CD4-positive, alpha-beta memory T cell (primary cell): ENCODE data around the gene MTMR1. TPM values are rescaled to one million over a fixed set of nuclear protein-coding genes. Genes with fewer than 3 reads are reported as not detected.

Source experiments
- CTCF ChIA-PET: fragments of 350-600 bp; sonication (Branson Sonifier 250); formaldehyde crosslinking; loops from one replicate; lab custom pipeline; 2021; ENCODE audit warnings: inconsistent platforms; ENCODE audit not compliant: partially characterized antibody; lab: Charles Lee
- POLR2A ChIA-PET: fragments of 350-600 bp; sonication (Branson Sonifier 250); formaldehyde crosslinking; loops from one replicate; lab custom pipeline; 2021; ENCODE audit not compliant: partially characterized antibody; lab: Charles Lee
- DNase-seq, 5 donors: peaks; one replicate each; pipeline versions ENCODE4 v3.0.0 to v3.0.0-alpha.2; 2020 to 2022; ENCODE audit warnings: mixed read lengths in 1 of 5
- H3K27ac ChIP-seq: one replicate; pipeline ENCODE4 v1.7.0; 2013; ENCODE audit warnings: low read depth, low read length
- H3K27me3 ChIP-seq: 2 replicates; pipeline ENCODE4 v1.7.0; 2013; ENCODE audit warnings: mild to moderate bottlenecking, low read length, moderate library complexity; ENCODE audit not compliant: insufficient read depth
- H3K36me3 ChIP-seq: 2 replicates; pipeline ENCODE4 v1.7.0; 2013; ENCODE audit warnings: mild to moderate bottlenecking, low read length, moderate library complexity; ENCODE audit not compliant: insufficient read depth
- H3K4me1 ChIP-seq: 2 replicates; pipeline ENCODE4 v1.7.0; 2013; ENCODE audit warnings: mild to moderate bottlenecking, low read length, moderate library complexity; ENCODE audit not compliant: insufficient read depth
- H3K4me3 ChIP-seq, 2 donors: one replicate each; pipeline ENCODE4 v1.7.0; 2013; ENCODE audit warnings: low read length in 2 of 2, mild to moderate bottlenecking in 1 of 2
- H3K9me3 ChIP-seq, 2 donors: one replicate each; pipeline ENCODE4 v1.7.0; 2013; ENCODE audit warnings: low read length in 2 of 2, control low read depth in 1 of 2; ENCODE audit not compliant: control insufficient read depth in 1 of 2
- H3K27ac Mint-ChIP-seq, 7 donors: one replicate each; pipeline ENCODE4 v1.8.0; 2020 to 2021; ENCODE audit warnings: mixed read lengths in 7 of 7, mild to moderate bottlenecking in 6 of 7, inconsistent platforms in 3 of 7, moderate library complexity in 3 of 7
- H3K27me3 Mint-ChIP-seq, 2 donors: one replicate each; pipeline ENCODE4 v1.8.0; 2020 to 2021; ENCODE audit warnings: mixed read lengths in 2 of 2
- H3K36me3 Mint-ChIP-seq, 2 donors: one replicate each; pipeline ENCODE4 v1.8.0; 2020 to 2021; ENCODE audit warnings: mixed read lengths in 2 of 2, inconsistent platforms in 1 of 2, mild to moderate bottlenecking in 1 of 2
- H3K4me1 Mint-ChIP-seq, 4 donors: one replicate each; pipeline ENCODE4 v1.8.0; 2020 to 2021; ENCODE audit warnings: mixed read lengths in 4 of 4, mild to moderate bottlenecking in 1 of 4
- H3K4me3 Mint-ChIP-seq, 8 donors: one replicate each; pipeline ENCODE4 v1.8.0; 2020 to 2021; ENCODE audit warnings: mixed read lengths in 8 of 8, mild to moderate bottlenecking in 7 of 8, moderate library complexity in 6 of 8, inconsistent platforms in 3 of 8
- H3K9me3 Mint-ChIP-seq, 8 donors: one replicate each; pipeline ENCODE4 v1.8.0; 2020 to 2021; ENCODE audit warnings: mixed read lengths in 8 of 8, mild to moderate bottlenecking in 5 of 8, inconsistent platforms in 3 of 8, moderate library complexity in 1 of 8
- intact Hi-C: fragments of 100-400 bp; cut with micrococcal nuclease; formaldehyde crosslinking; loops from one replicate; pipeline ENCODE4 v1.15.1; 2023
- polyA plus RNA-seq, 2 donors: library from polyadenylated mRNA; unstranded; fragments of 300-500 nt; fragmentation: Illumina TruSeq; gene quantifications; one replicate each; pipeline ENCODE4 v1.2.3, GENCODE V29; 2021
- total RNA-seq, 2 experiments: library from RNA; stranded (reverse); gene quantifications; one replicate each; pipeline ENCODE4 v1.2.3, GENCODE V29; 2021

Gene MTMR1
- total and polyA plus RNA-seq, 4 experiments from 2014 or later = 15.1 to 37.6 (median 29.5) TPM

DNA sequence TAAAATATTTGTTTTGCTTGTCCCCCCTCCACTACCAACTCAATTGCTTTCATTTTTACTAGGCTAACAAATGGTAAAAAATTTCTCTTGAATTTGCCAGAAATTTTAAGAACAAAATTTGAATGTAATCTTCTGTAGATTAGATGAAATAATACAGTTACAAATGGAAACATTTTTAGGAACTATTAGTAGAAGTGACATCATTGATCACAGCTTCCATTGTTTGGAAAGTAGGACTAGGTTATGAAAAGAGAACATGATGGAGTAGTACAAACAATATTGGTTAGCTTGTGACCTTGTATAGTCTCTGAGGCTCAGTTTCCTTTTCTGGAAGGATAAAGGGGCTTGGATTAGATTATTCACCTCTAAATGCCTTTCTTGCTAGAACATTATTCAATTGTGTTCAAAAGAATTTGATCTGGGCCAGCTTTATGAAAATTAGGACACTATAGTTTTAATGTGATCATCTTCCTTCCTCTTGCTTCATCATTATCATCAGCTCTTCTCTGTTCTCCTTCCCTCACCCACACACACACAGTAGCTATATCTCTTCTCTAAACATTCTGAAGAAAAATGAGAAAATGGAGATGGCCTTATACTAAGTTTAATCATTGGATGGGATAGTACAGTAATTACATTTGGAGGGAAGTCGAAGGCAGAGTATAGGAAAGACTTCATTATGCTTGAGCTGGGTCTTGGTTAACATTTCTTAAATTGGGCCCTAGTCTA lies 9.9 kb downstream of the MTMR1 start:
- peaks cover 17 to 52% (median 31%) of the 10 kb centered on the region in 4 donors for H3K4me1 Mint-ChIP-seq

GRCh38 chrX:150703695-150703974 lies 10.4 kb downstream of the MTMR1 start:
- DNase-seq = no peak
- H3K36me3 Mint-ChIP-seq = peaks cover 22 to 52% of the 10 kb centered on the region in 2 donors
- H3K27me3 Mint-ChIP-seq = no peaks in the 10 kb centered on the region
- H3K9me3 Mint-ChIP-seq = peaks cover 0 to 2% (median 0%) of the 10 kb centered on the region in 8 donors
- peak overlapping the region in 1 of 7 donors; percentile 30 for H3K27ac Mint-ChIP-seq
- Histone ChIP-seq H3K36me3 (peaks cover 6% of the 10 kb centered on the region), H3K27me3 (no peaks in the 10 kb centered on the region), H3K4me3 (no peak overlapping the region), H3K27ac (no peak overlapping the region), H3K9me3 (no peaks in the 10 kb centered on the region), H3K4me1 (peaks cover 17% of the 10 kb centered on the region)
- no peak overlapping the region for H3K4me3 Mint-ChIP-seq
- POLR2A ChIA-PET = interaction anchor here (3.8 kb wide), 1 partner anchor 10 kb away, joined by 26 read pairs; the partner anchor contains the start of gene MTMR1
- peaks cover 17 to 53% (median 29%) of the 10 kb centered on the region in 4 donors for H3K4me1 Mint-ChIP-seq
- CTCF ChIA-PET = interaction anchor here (1.1 to 2.9 kb wide), 3 partner anchors 13 to 20 kb away, joined by 5 to 12 read pairs (median 6); no protein-coding TSS in a partner anchor
- intact Hi-C loops = no loop called here

More for the DNA sequence above, 9.9 kb downstream of the MTMR1 start:
- Histone ChIP-seq H3K9me3 (no peaks in the 10 kb centered on the region), H3K27ac (no peak overlapping the region), H3K36me3 (peaks cover 6% of the 10 kb centered on the region), H3K27me3 (no peaks in the 10 kb centered on the region), H3K4me1 (peaks cover 17% of the 10 kb centered on the region), H3K4me3 (no peak overlapping the region)
- CTCF ChIA-PET = interaction anchor here (1.1 to 2.9 kb wide), 5 partner anchors 8 to 20 kb away, joined by 3 to 12 read pairs (median 5); no protein-coding TSS in a partner anchor
- Mint-ChIP-seq H3K27me3 (no peaks in the 10 kb centered on the region), H3K27ac (peak overlapping the region in 2 of 7 donors; percentile 23 to 30), H3K36me3 (peaks cover 22 to 52% of the 10 kb centered on the region in 2 donors), H3K4me3 (no peak overlapping the region), H3K9me3 (peaks cover 0 to 2% (median 0%) of the 10 kb centered on the region in 8 donors)
- intact Hi-C loops = no loop called here
- DNase-seq = no peak
- POLR2A ChIA-PET = interaction anchor here (3.8 kb wide), 1 partner anchor 10 kb away, joined by 26 read pairs; the partner anchor contains the start of gene MTMR1

DNA sequence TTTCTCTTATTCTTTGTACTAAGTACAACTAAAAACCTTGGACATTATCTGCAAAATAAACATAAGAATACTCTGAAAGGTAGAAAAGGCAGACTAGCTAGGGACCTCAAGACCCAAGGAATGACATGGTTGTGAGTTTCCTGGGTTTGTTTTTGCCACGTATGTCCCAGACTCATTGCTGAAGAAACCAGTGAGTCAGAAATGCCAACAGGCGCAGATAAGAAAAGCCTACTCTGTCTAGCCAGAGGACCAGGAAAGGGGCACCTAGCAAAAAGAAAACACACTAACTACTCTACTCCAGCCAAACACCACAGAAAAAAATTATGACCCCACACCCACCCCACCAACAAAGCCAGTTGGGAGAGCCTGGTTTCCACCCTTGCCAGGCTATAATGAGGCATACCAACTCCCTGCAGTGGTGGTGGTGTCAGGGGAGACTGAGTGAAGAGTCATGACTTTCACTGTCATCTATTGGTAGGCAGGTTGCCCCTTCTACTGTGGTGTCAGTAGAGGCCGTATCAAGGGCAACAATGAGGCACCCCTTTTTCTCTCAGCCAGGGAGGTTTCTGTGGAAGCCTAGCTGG lies 10.9 kb downstream of the MTMR1 start:
- Histone ChIP-seq H3K27ac (no peak overlapping the region), H3K4me1 (peaks cover 17% of the 10 kb centered on the region), H3K27me3 (no peaks in the 10 kb centered on the region), H3K4me3 (no peak overlapping the region), H3K36me3 (peaks cover 6% of the 10 kb centered on the region), H3K9me3 (no peaks in the 10 kb centered on the region)
- POLR2A ChIA-PET = interaction anchor here (3.8 kb wide), 1 partner anchor 11 kb away, joined by 26 read pairs; the partner anchor contains the start of gene MTMR1
- DNase-seq = no peak
- Mint-ChIP-seq H3K27ac (peak overlapping the region in 2 of 7 donors; percentile 18 to 39), H3K4me1 (peaks cover 17 to 55% (median 29%) of the 10 kb centered on the region in 4 donors), H3K9me3 (peaks cover 0 to 2% (median 0%) of the 10 kb centered on the region in 8 donors), H3K27me3 (no peaks in the 10 kb centered on the region), H3K36me3 (peaks cover 22 to 52% of the 10 kb centered on the region in 2 donors), H3K4me3 (no peak overlapping the region)
- intact Hi-C loops = no loop called here
- CTCF ChIA-PET = interaction anchor here (2.9 kb wide), 1 partner anchor 21 kb away, joined by 12 read pairs; no protein-coding TSS in a partner anchor

- no peak for DNase-seq
- H3K27ac ChIP-seq = no peak overlapping the region
- H3K4me3 ChIP-seq = no peak overlapping the region
- peak overlapping the region in 4 of 7 donors; percentile 25 to 47 (median 34) for H3K27ac Mint-ChIP-seq
- no peaks in the 10 kb centered on the region for H3K9me3 ChIP-seq
- H3K4me1 Mint-ChIP-seq = peaks cover 15 to 57% (median 39%) of the 10 kb centered on the region in 4 donors
- no peaks in the 10 kb centered on the region for H3K9me3 Mint-ChIP-seq
- H3K36me3 Mint-ChIP-seq = peaks cover 0 to 14% of the 10 kb centered on the region in 2 donors
- no peaks in the 10 kb centered on the region for H3K27me3 ChIP-seq
- H3K36me3 ChIP-seq = no peaks in the 10 kb centered on the region
- H3K27me3 Mint-ChIP-seq = no peaks in the 10 kb centered on the region
- ChIA-PET CTCF (interaction anchor here (1.2 to 1.6 kb wide), 2 partner anchors 26 to 29 kb away, joined by 3 to 7 read pairs; no protein-coding TSS in a partner anchor), POLR2A (interaction anchor here (0.8 to 3.6 kb wide), 2 partner anchors 19 to 24 kb away, joined by 3 to 28 read pairs; partner anchors contain the start of gene MTMR1)
- no peak overlapping the region for H3K4me3 Mint-ChIP-seq
- intact Hi-C loops = no loop called here
- H3K4me1 ChIP-seq = peaks cover 28% of the 10 kb centered on the region
These were observed 19.4 kb downstream of the MTMR1 start for GRCh38 chrX:150712619-150713018.

DNA sequence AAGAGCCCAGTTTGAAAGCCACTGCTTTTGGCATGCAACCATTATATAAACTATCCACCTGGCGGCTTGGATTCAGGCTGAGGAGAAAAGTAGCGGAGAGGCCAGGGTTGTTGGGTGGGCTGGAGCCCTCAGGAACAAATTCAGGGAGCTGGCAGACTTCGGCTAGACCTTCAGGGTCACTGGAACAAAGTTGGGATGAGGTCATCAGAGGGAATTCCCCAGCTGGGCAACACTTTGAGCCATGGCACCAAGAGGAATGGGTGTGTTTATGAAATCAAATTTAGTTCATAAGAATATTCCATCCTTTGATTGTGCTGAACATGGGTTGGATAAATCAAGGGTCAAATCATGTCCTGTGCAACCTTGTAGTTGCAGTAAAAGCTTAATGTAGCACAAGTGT lies 22.0 kb downstream of the MTMR1 start:
- POLR2A ChIA-PET = interaction anchor here (0.9 to 1.5 kb wide), 5 partner anchors 19 to 52 kb away, joined by 3 to 8 read pairs (median 3); no protein-coding TSS in a partner anchor
- CTCF ChIA-PET = interaction anchor here (0.8 to 8.1 kb wide), 9 partner anchors 9 to 171 kb away, joined by 3 to 128 read pairs (median 4); no protein-coding TSS in a partner anchor
- Histone ChIP-seq H3K4me3 (no peak overlapping the region), H3K27me3 (no peaks in the 10 kb centered on the region), H3K4me1 (peaks cover 20% of the 10 kb centered on the region), H3K27ac (no peak overlapping the region), H3K9me3 (no peaks in the 10 kb centered on the region), H3K36me3 (no peaks in the 10 kb centered on the region)
- Mint-ChIP-seq H3K4me3 (peak overlapping the region in 1 of 8 donors; percentile 30), H3K36me3 (peaks cover 0 to 6% of the 10 kb centered on the region in 2 donors), H3K9me3 (no peaks in the 10 kb centered on the region), H3K4me1 (peaks cover 9 to 48% (median 34%) of the 10 kb centered on the region in 4 donors), H3K27ac (peak overlapping the region in 6 of 7 donors; percentile 32 to 85 (median 63)), H3K27me3 (no peaks in the 10 kb centered on the region)
- no peak for DNase-seq
- intact Hi-C loops = loop anchor here (2.0 kb wide), 1 partner anchor 18 kb away; no protein-coding TSS in a partner anchor

- Mint-ChIP-seq H3K36me3 (peaks cover 3 to 24% of the 10 kb centered on the region in 2 donors), H3K27me3 (no peaks in the 10 kb centered on the region), H3K4me1 (peaks cover 16 to 35% (median 27%) of the 10 kb centered on the region in 4 donors), H3K9me3 (no peaks in the 10 kb centered on the region), H3K27ac (peak overlapping the region in 1 of 7 donors; percentile 9), H3K4me3 (no peak overlapping the region)
- H3K27me3 ChIP-seq = no peaks in the 10 kb centered on the region
- no peak overlapping the region for H3K4me3 ChIP-seq
- H3K27ac ChIP-seq = no peak overlapping the region
- H3K9me3 ChIP-seq = no peaks in the 10 kb centered on the region
- intact Hi-C loops = no loop called here
- POLR2A ChIA-PET = no interaction called here
- DNase-seq = no peak
- CTCF ChIA-PET = interaction anchor here (0.8 to 8.1 kb wide), 7 partner anchors 23 to 43 kb away, joined by 3 to 128 read pairs (median 3); partner anchors contain the start of gene MTMR1
- H3K36me3 ChIP-seq = no peaks in the 10 kb centered on the region
- H3K4me1 ChIP-seq = no peaks in the 10 kb centered on the region
These were observed 26.4 kb downstream of the MTMR1 start for GRCh38 chrX:150719621-150720020.
